Cardiac ventricle fibroblast (primary cell): Measurements from ENCODE around the gene FZD2. TPM values are rescaled to one million over a fixed set of nuclear protein-coding genes. Genes with fewer than 3 reads are reported as not detected.

Source experiments
- total RNA-seq: library from RNA; depleted of rRNA; stranded (reverse); fragments of >200 nt; gene quantifications from 2 replicates; pipeline ENCODE4 v1.2.3, GENCODE V29; 2015

FZD2 gene
- total RNA-seq = 19.0 and 22.6 TPM in 2 replicates

DNA sequence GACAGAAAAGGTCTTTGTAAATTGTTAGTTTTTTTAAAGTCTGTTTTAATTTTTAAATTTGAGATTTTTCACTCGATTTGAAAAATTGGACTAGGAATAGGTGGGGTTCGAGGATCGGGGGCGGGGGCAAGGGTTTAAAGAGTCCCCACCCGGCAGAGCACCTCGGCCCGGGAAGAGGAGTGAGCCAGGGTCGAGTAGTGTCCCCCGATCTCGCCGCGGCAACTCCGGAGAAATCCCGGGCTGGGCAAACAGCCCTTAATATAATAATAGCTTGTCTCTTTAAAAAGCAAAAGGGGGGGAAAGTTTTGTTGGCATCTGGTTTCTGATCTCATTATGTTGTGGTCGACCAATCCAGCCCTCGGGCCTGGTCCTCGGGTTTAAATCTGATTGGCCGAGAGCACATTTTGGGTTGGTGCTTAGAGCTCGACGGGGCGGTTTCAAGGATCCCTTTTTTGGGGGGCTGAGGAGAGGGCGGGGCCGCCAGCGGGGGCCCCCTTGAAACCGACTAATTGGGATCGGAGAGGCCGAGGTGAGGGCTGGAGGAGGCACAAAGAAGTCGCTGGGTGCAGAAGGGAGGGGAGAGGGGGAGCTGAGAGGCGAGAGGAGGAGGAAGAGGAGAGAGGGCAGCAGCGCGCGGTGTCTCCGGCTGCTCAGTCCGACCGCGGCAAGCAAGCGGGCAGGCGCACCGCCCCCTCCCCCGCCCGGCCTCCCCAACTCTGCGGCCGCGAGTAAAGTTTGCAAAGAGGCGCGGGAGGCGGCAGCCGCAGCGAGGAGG lies at the start of gene FZD2:
Gene FZD2, plus strand, starts transcription at position 653 of the 775 bp plus-strand sequence. CDS start 205 bp downstream, outside the sequence.

Other genes starting within 250 kb of the FZD2 start
- gene RUNDC3A, start 248.9 kb upstream of the FZD2 start, total RNA-seq = 0.10 TPM in 1 of 2 replicates, not detected in the other
- 40.4 and 53.6 TPM in 2 replicates for gene SLC25A39, start 232.7 kb upstream of the FZD2 start, total RNA-seq
- 514 and 544 TPM in 2 replicates for gene GRN, start 212.2 kb upstream of the FZD2 start, total RNA-seq
- 2.6 and 6.6 TPM in 2 replicates for gene FAM171A2, start 193.6 kb upstream of the FZD2 start, total RNA-seq
- 0.20 TPM in 1 of 2 replicates, not detected in the other for gene ITGA2B, start 167.8 kb upstream of the FZD2 start, total RNA-seq
- gene GPATCH8, start 54.1 kb upstream of the FZD2 start, total RNA-seq = 14.7 and 15.0 TPM in 2 replicates
- 0.06 and 0.24 TPM in 2 replicates for gene MEIOC, start 99.0 kb downstream of the FZD2 start, total RNA-seq
- 15.0 and 18.5 TPM in 2 replicates for gene CCDC43, start 132.3 kb downstream of the FZD2 start, total RNA-seq
- gene DBF4B, start 151.2 kb downstream of the FZD2 start, total RNA-seq = 1.0 and 1.4 TPM in 2 replicates
- 0.15 and 0.25 TPM in 2 replicates for gene ADAM11, start 201.5 kb downstream of the FZD2 start, total RNA-seq